ENCODE data around the gene RALY.

GRCh38 chr20:33985280-33985679 is 8.4 kb upstream of the RALY start:
- TF ChIP-seq CTCF (IDR thresholded peaks at IDR 0.05) (no peak), POLR2A (IDR thresholded peaks at IDR 0.05) (no peak), POLR2AphosphoS5 (IDR thresholded peaks at IDR 0.05) (no peak), EP300 (IDR thresholded peaks at IDR 0.05) (no peak)

Measured in upper lobe of left lung (tissue), 4 donors.